Vagina (tissue), 2 donors: Measurements from ENCODE around the gene SOX1. TPM values are rescaled to one million over a fixed set of nuclear protein-coding genes. Genes with fewer than 3 reads are reported as not detected.

Experiments
- DNase-seq, 2 donors: peaks; one replicate each; pipeline ENCODE4 v3.0.0-alpha.2; 2017; ENCODE audit errors: extremely low spot score in 2 of 2
- H3K27ac ChIP-seq: fragments of 200-600 bp; sonication (generic); one replicate; pipeline ENCODE4 v1.5.1; 2019
- H3K27me3 ChIP-seq: fragments of 200-600 bp; sonication (generic); one replicate; pipeline ENCODE4 v1.5.1; 2019
- H3K36me3 ChIP-seq, 2 donors: fragments of 200-600 bp; sonication (generic); one replicate each; pipeline ENCODE4 v1.5.1; 2017 to 2019
- H3K4me1 ChIP-seq: fragments of 200-600 bp; sonication (generic); one replicate; pipeline ENCODE4 v1.5.1; 2019
- H3K4me3 ChIP-seq, 2 donors: fragments of 200-600 bp; sonication (generic); 1 replicate in 1 of 2; 2 replicates in 1 of 2; pipeline ENCODE4 v1.5.1; 2016 to 2019
- H3K9me3 ChIP-seq: fragments of 200-600 bp; sonication (generic); one replicate; pipeline ENCODE4 v1.5.1; 2019
- CTCF ChIP-seq, 3 experiments: fragments of 450-650 bp in 2 of 3; fragments of 200-600 bp in 1 of 3; sonication (generic) in 1 of 3; IDR thresholded peaks; one replicate each; pipeline ENCODE4 v1.5.1; 2017 to 2019; ENCODE audit warnings: antibody characterized with exemption in 3 of 3, mild to moderate bottlenecking in 2 of 3, moderate library complexity in 2 of 3
- POLR2A ChIP-seq, 2 donors: fragments of 450-650 bp; IDR thresholded peaks; one replicate each; pipeline ENCODE4 v1.6.1; 2017; ENCODE audit warnings: antibody characterized with exemption in 2 of 2, mild to moderate bottlenecking in 2 of 2, moderate library complexity in 2 of 2
- POLR2AphosphoS5 ChIP-seq, 2 donors: sonication (generic); formaldehyde crosslinking; IDR thresholded peaks; one replicate each; pipeline ENCODE4 v1.9.0; 2017; ENCODE audit warnings: antibody characterized with exemption in 2 of 2, mild to moderate bottlenecking in 2 of 2, low read depth in 1 of 2; ENCODE audit not compliant: insufficient read depth in 1 of 2
- intact Hi-C: fragments of 100-400 bp; cut with DNase I; formaldehyde crosslinking; loops from one replicate; pipeline ENCODE4 v1.15.1; 2023
- total RNA-seq: library from RNA; depleted of rRNA; stranded (reverse); fragments of >200 nt; gene quantifications from one replicate; pipeline ENCODE4 v1.2.3, GENCODE V29; 2016

The SOX1 gene
- total RNA-seq, 1 donor from 2014 or later: not detected

- no peaks in the 10 kb centered on the region for H3K36me3 ChIP-seq
- peaks cover 19% of the 10 kb centered on the region for H3K27me3 ChIP-seq
- intact Hi-C loops: no loop called here
- TF ChIP-seq POLR2A (IDR thresholded peaks at IDR 0.05): no peak
- TF ChIP-seq CTCF (IDR thresholded peaks at IDR 0.05): no peak
- TF ChIP-seq POLR2AphosphoS5 (IDR thresholded peaks at IDR 0.05; ENCODE audit: insufficient read depth in 1 of 2, low read depth in 1 of 2): no peak
- no peaks in the 10 kb centered on the region for H3K9me3 ChIP-seq
- H3K4me3 ChIP-seq: no peak overlapping the region
- peak in 1 of 2 donors; percentile 84 for DNase-seq
- peaks cover 25% of the 10 kb centered on the region for H3K4me1 ChIP-seq
- no peak overlapping the region for H3K27ac ChIP-seq
These were observed 11.1 kb upstream of the SOX1 start for GRCh38 chr13:112055915-112056269.

- Histone ChIP-seq H3K27me3 (peaks cover 19% of the 10 kb centered on the region), H3K4me3 (no peak overlapping the region), H3K27ac (no peak overlapping the region), H3K4me1 (peaks cover 25% of the 10 kb centered on the region), H3K9me3 (no peaks in the 10 kb centered on the region), H3K36me3 (no peaks in the 10 kb centered on the region)
- intact Hi-C loops: no loop called here
- TF ChIP-seq CTCF (IDR thresholded peaks at IDR 0.05): no peak
- TF ChIP-seq POLR2AphosphoS5 (IDR thresholded peaks at IDR 0.05; ENCODE audit: insufficient read depth in 1 of 2, low read depth in 1 of 2): no peak
- TF ChIP-seq POLR2A (IDR thresholded peaks at IDR 0.05): no peak
- DNase-seq: no peak
These were observed 10.6 kb upstream of the SOX1 start for GRCh38 chr13:112056284-112056727.

- H3K36me3 ChIP-seq: no peaks in the 10 kb centered on the region
- peaks cover 19% of the 10 kb centered on the region for H3K27me3 ChIP-seq
- TF ChIP-seq POLR2A (IDR thresholded peaks at IDR 0.05): no peak
- no peak for TF ChIP-seq CTCF (IDR thresholded peaks at IDR 0.05)
- no peak for TF ChIP-seq POLR2AphosphoS5 (IDR thresholded peaks at IDR 0.05; ENCODE audit: insufficient read depth in 1 of 2, low read depth in 1 of 2)
- no peak for DNase-seq
- no peaks in the 10 kb centered on the region for H3K9me3 ChIP-seq
- intact Hi-C loops: no loop called here
- H3K4me1 ChIP-seq: peaks cover 25% of the 10 kb centered on the region
- H3K4me3 ChIP-seq: no peak overlapping the region
- no peak overlapping the region for H3K27ac ChIP-seq
These were observed 10.1 kb upstream of the SOX1 start for GRCh38 chr13:112056739-112057438.

GRCh38 chr13:112057439-112057735 lies 9.6 kb upstream of the SOX1 start:
- intact Hi-C loops: no loop called here
- Histone ChIP-seq H3K9me3 (no peaks in the 10 kb centered on the region), H3K36me3 (no peaks in the 10 kb centered on the region), H3K27me3 (peaks cover 19% of the 10 kb centered on the region), H3K27ac (no peak overlapping the region), H3K4me1 (peaks cover 25% of the 10 kb centered on the region), H3K4me3 (no peak overlapping the region)
- no peak for DNase-seq
- TF ChIP-seq POLR2A (IDR thresholded peaks at IDR 0.05) (no peak), CTCF (IDR thresholded peaks at IDR 0.05) (no peak), POLR2AphosphoS5 (IDR thresholded peaks at IDR 0.05; ENCODE audit: insufficient read depth in 1 of 2, low read depth in 1 of 2) (no peak)

- Histone ChIP-seq H3K36me3 (no peaks in the 10 kb centered on the region), H3K27me3 (peaks cover 19% of the 10 kb centered on the region), H3K4me3 (no peak overlapping the region), H3K4me1 (peaks cover 25% of the 10 kb centered on the region), H3K9me3 (no peaks in the 10 kb centered on the region), H3K27ac (no peak overlapping the region)
- no peak for TF ChIP-seq CTCF (IDR thresholded peaks at IDR 0.05)
- intact Hi-C loops: no loop called here
- no peak for DNase-seq
These were observed 9.0 kb upstream of the SOX1 start for GRCh38 chr13:112057736-112058518.
